ENCODE data around the gene SAPCD1.
"Not testable (repeated sequence)": the region's sequence is repeated elsewhere in the genome, so short reads cannot be mapped to it uniquely, and the experiment has no call there.

The SAPCD1 gene

DNA sequence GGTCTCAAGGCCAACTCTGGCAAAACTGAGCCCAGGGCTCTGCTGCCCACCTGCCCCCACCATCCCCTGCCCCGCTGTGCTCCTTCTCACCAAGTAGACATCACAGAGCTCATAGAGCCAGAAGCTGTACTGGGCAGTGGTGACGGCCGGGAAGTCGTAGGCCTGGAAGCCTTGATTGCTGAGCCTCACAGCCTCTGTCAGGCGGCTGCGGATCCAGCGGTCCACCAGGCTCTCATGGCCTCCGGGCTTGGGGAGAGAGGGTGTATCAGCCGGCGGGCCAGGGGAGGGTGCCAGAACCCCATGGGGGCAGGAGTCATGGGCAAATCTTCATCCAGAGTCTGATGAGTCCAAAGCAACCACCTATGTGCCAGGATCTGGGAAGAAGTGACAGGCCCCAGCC lies 17.5 kb downstream of the SAPCD1 start:
- DNase-seq, result no peak

GRCh38 chr6:31780507-31781243 lies 18.2 kb downstream of the SAPCD1 start:
- DNase-seq, result no peak

GRCh38 chr6:31781244-31782125 lies 19.0 kb downstream of the SAPCD1 start:
- no peak for DNase-seq

GRCh38 chr6:31782126-31782855 lies 19.8 kb downstream of the SAPCD1 start:
- DNase-seq, result no peak

DNA sequence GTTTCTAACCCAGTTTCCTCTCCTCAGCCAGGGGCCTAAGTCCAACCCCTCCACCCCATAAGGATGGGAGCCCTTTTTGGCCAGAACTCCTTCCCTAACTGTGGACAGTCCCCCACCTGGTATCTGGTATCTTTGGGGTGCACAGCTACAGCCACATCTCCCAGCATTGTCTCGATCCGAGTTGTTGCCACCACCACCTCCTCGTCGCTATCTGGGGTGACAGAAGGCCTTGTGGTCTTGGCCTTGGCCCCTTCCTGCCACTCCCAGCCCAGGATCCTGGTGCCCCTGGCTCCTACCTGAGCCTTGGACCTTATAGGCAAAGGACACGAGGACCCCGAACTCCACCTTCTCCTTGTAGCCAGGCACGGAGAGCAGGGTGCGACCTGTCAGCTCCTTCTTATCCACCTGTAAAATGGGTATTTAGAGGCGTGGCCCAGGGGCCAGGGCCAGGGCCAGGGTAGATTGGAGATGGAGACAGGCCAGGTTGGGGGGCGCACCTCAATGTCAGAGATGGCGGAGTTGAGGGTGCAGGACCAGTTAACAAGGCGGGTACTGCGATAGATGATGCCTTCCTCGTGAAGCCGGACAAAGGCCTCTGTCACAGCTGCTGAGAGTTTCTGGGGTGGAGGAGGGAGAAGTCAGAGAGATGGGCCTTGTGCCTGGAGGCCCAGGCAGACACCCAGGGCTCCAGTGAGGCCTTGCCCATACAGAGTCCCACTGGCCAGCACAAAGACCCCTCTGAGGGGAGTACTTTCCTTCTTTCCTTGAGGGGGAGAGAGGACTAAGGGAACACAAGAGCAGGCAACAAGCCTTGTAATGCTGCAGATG lies 21.9 kb downstream of the SAPCD1 start:
- DNase-seq, result no peak

DNA sequence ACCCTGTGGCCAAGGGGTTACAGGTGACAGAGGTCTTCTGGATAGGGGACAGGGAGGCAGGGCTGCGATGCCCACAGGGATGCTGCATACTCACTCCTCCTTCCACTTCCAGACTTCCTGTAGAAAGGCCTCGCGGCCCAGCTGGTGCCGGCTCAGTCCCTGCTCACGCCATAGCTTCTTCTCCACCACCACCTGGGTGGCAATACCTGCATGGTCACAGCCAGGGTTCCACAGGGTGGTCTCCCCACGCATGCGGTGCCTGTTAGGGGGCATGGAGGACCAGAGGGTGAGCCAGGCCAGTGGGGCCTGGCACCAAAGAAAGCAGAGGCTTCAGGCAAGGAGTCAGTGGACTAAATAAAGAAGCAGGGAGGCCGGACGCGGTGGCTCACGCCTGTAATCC lies 23.0 kb downstream of the SAPCD1 start:
- DNase-seq, result no peak

GRCh38 chr6:31791324-31792089 lies 29.1 kb downstream of the SAPCD1 start:
- DNase-seq, result peak; percentile 50

- no peak for DNase-seq
Observed at GRCh38 chr6:31792090-31792374, 29.6 kb downstream of the SAPCD1 start.

GRCh38 chr6:31792761-31793171 lies 30.3 kb downstream of the SAPCD1 start:
- DNase-seq, result no peak

DNA sequence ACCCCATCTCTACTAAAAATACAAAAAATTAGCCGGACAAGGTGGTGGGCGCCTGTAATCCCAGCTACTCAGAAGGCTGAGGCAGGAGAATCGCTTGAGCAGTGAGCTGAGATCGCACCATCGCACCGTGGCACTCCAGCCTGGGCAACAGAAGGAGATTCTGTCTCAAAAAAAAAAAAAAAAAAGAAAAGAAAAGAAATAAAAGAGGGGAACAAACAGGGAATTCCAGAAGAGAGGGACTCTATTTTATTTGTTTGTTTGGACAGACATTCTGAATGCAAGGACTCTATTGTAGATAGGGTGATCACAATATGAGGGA lies 31.4 kb downstream of the SAPCD1 start:
- DNase-seq, result not testable (repeated sequence)

DNA sequence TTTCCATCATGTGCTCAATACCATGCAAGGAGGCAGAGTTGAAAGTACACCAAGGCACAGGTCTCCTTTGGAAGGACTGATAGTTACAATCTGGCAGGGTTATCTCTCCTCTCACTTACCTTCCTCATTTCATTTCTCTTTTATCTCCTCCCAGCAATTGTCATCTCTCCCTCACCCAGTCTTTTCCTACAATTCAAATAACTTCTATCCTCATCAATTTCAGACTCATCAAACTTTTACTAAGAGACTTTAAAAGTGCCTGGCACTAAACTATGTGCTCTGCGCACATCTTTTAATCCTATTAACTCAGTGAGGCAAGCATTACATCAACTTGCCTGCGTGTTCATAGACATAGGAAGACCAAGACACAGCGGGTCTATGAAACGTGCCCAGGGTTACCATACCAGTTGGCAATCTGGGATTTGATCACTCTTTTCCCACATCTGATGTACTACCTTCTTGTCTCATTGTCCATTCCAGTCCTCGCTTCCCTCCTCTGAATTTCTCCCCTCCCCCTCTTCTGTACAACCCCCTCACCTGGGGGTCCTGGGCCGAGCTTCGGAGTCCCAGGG lies 31.9 kb downstream of the SAPCD1 start:
- DNase-seq, result no peak

DNA sequence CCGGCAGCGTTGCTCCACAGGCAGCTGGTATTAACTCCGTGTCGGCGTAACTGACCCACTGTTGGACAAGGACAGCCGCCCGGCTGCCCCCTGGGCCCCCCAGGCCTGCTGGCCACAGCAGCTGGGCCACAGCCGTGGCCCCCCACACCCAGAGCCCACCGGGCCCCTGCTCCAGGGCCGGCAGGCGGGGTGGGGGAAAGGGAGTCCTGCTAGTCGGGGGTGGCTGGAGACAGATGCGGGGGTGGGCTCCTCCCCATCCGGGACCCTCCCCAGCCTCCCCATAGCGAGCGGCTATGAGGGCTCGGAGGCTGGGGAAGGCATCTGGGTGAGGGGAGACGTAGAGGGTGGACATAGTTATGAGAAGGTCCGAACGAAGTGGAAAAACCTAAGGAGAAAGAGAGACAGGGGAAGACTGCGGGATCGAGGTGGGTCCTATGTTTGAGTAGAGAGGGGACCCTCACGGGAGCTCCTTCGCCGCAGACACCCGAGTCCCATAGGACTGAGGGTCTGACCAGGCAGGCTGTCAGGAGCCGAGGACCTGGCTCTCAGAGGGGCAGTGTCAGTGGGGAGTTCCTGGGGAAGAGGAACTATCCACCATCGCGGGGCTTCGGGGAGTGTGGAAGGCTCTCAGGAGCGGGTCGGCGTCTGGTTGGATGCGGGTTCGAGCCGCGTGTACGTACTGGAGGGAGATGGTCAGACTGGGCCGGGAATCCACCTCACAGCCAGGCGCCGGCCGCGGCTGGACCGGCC lies 32.6 kb downstream of the SAPCD1 start:
- peak; percentile 25 for DNase-seq

- DNase-seq, result peak; percentile 34
Observed at GRCh38 chr6:31795616-31796298, 33.3 kb downstream of the SAPCD1 start, which contains the start of gene VARS1. Gene VARS1, minus strand, starts transcription at chr6:31795752. Its CDS starts 535 bp downstream, at chr6:31795217.

DNA sequence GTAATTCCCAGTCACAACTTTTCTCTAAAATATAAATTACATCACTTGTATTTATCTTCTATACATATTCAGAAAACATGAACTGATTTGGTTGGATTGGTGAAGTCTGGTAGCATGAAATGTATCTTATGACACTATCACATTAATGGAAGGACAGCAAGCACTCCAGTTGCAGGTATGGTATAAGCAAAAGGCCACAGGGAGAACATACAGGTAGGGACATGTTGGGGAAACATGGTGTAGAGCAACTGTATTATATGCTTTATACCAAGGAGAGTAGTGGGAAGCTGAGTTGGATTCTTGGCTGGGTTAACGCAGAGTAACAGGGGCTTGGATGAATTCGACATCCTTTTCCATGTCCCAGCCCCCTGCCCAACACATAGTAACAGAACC lies 34.5 kb downstream of the SAPCD1 start:
- no peak for DNase-seq

DNA sequence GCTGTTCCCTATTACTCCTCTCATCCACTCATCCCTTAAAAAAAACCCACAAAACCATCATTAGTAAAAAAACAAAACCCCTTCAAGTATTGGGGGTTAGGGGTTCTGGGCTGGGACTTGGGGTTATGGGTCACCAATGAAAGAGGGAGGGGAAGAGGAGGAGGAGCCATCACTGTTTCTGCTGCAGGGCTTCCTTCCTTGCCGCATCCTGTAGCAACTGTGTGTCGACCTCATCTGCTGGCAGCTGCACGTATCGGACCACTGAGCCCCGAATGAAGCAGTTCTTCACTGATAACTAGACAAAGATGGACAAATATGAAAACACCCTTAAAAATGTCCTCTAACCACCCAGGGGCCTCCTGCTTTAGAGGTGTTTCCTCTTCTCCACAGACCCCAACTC lies 35.1 kb downstream of the SAPCD1 start:
- DNase-seq, result no peak

GRCh38 chr6:31799781-31800180 lies 37.3 kb downstream of the SAPCD1 start:
- DNase-seq, result no peak

- DNase-seq, result not testable (repeated sequence)
Observed at GRCh38 chr6:31801031-31801927, 38.8 kb downstream of the SAPCD1 start.

DNA sequence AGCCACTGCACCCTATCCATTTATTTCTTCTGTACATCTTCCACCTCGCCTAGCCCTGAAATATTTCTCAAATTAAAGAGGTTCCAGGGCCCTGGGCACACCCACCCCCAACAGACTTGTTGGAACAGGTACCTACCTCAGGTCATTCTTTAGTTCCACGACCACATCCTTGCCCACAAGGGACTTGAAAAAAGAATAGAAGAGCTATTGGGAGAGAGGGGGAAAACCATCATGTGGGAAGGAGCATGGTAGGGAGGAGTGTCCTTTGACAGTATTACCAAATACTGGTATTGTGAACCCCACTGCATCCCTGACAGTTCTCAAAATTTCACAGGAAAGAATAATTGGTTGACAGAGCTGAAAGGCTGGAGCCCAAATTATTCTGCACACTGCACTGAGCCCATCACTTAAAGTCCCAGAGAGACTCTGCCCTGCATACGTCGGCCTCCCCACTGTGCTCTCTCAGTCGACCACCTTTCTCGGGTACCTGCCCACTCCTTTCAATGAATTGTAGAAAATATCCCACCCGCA lies 43.5 kb downstream of the SAPCD1 start:
- no peak for DNase-seq
